GM19467 (cell line): ENCODE measurements around the gene MOB4.
"Not testable (repeated sequence)": the region's sequence is repeated elsewhere in the genome, so short reads cannot be mapped to it uniquely, and the experiment has no call there.

Experiments used
- ATAC-seq: cut with Tn5 transposase; IDR thresholded peaks from one replicate; pipeline ENCODE4 v1.9.1; 2021; ENCODE audit warnings: mild to moderate bottlenecking, moderate library complexity; ENCODE audit not compliant: unreplicated experiment

The MOB4 gene

DNA sequence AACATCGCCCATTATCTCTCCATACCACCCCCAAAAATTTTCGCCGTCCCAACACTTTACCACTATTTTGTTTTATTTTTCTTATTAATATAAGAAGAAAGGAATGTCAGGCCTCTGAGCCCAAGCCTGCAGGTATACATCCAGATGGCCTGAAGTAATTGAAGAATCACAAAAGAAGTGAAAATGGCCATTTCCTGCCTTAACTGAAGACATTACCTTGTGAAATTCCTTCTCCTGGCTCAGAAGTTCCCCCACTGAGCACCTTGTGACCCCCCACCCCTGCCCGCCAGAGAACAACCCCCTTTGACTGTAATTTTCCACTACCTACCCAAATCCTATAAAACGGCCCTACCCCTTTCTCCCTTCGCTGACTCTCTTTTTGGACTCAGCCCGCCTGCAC is 71.4 kb downstream of the MOB4 start:
- not testable (repeated sequence) for ATAC-seq

- ATAC-seq = no peak
These were observed 75.6 kb downstream of the MOB4 start for GRCh38 chr2:197591339-197592072.

- no peak for ATAC-seq
These were observed 80.9 kb downstream of the MOB4 start for GRCh38 chr2:197596766-197597165.

DNA sequence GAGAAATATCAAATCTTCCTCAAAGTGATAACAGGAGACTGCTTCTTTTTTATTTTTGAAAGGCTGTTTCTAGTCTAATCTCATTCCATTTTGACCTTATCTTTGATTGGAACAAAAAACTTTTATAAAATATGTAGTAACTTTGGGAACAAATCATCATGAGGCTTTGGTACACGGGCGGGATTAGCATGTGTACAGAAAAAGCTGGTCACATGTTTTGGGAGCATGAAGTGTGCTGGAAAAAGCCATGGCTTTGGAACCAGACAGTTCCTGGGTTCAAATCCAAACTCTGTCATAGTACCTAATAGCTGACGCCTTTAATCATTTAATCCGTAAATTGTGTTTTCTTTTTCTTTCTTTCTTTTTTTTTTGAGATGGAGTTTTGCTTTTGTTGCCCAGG is 81.3 kb downstream of the MOB4 start:
- ATAC-seq = no peak

GRCh38 chr2:197598450-197598849 is 82.6 kb downstream of the MOB4 start:
- ATAC-seq = no peak

- peak; percentile 60 for ATAC-seq
These were observed 83.6 kb downstream of the MOB4 start for GRCh38 chr2:197599285-197599965.

DNA sequence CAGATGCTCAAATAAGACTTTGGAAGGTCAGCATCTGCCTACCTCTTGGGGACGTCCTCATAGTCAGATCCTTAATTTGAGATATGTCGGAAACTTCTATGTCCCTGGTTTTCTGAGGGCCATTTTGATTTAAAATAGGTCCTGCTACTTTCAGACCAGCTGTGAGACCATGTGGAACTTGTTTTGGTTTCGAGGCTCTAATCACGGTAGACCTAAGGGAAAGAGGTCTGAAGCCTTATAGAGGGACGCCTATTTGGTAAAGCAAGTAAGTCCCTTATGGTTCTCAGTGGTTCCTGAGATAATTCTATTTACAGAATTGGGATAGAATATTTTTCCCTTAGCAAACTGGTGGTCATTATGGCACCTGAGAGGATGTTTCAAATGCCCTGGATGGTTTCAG is 84.4 kb downstream of the MOB4 start:
- ATAC-seq = no peak

DNA sequence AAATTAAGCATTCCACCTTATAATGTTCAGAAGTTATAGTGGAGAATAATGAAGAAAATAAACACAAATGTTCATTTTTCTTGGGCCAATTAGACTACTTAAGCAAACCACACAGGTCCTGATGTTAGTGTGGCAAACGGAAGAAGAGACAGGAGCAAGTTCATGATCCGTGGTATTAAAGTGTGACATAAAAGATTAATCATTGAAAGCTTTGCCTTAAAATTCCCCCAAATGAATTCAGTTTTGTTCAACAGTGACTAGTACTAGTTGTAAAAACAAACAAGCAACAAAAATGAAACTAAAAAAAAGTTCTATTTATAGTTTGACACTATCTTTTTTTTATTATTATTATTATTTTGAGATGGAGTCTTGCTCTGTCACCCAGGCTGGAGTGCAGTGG is 85.9 kb downstream of the MOB4 start:
- ATAC-seq = no peak
